Loucy (cell line): ENCODE data around the gene GP1BA.

Experiments used
- H2AFZ ChIP-seq: fragments of 200-600 bp; sonication (generic); 2 replicates; pipeline ENCODE4 v1.6.0; 2016; ENCODE audit warnings: antibody characterized with exemption, mild to moderate bottlenecking, low read length, moderate library complexity
- H3F3A ChIP-seq: fragments of 200-600 bp; 2 replicates; pipeline ENCODE4 v1.6.0; 2016; ENCODE audit warnings: antibody characterized with exemption, low read depth, mild to moderate bottlenecking
- H3K27me3 ChIP-seq: fragments of 200-600 bp; sonication (generic); 2 replicates; pipeline ENCODE4 v1.6.1; 2014; ENCODE audit warnings: low read length, mild to moderate bottlenecking; ENCODE audit not compliant: insufficient read depth, poor library complexity, severe bottlenecking
- H3K36me3 ChIP-seq: fragments of 200-600 bp; sonication (generic); 2 replicates; pipeline ENCODE4 v1.6.1; 2016; ENCODE audit warnings: low read length; ENCODE audit not compliant: insufficient read depth
- H3K4me1 ChIP-seq: fragments of 200-600 bp; sonication (generic); 2 replicates; pipeline ENCODE4 v1.5.1; 2014; ENCODE audit warnings: low read length, mild to moderate bottlenecking; ENCODE audit not compliant: insufficient read depth, poor library complexity, severe bottlenecking
- H3K4me2 ChIP-seq: fragments of 200-600 bp; sonication (generic); 2 replicates; pipeline ENCODE4 v1.6.0; 2014; ENCODE audit warnings: antibody characterized with exemption, low read length, low read depth, mild to moderate bottlenecking; ENCODE audit not compliant: poor library complexity, severe bottlenecking
- H3K4me3 ChIP-seq: fragments of 200-600 bp; sonication (generic); 2 replicates; pipeline ENCODE4 v1.5.1; 2014; ENCODE audit warnings: low read length, mild to moderate bottlenecking, mixed read lengths; ENCODE audit not compliant: poor library complexity, severe bottlenecking
- H3K79me2 ChIP-seq: fragments of 200-600 bp; sonication (generic); 2 replicates; pipeline ENCODE4 v1.6.1; 2014; ENCODE audit warnings: low read length; ENCODE audit not compliant: insufficient read depth
- H3K9ac ChIP-seq: fragments of 200-600 bp; sonication (generic); 2 replicates; pipeline ENCODE4 v1.6.0; 2014; ENCODE audit warnings: mild to moderate bottlenecking, low read depth, low read length, moderate library complexity; ENCODE audit not compliant: poor library complexity, severe bottlenecking
- H3K9me2 ChIP-seq: fragments of 200-600 bp; sonication (generic); replicated peaks from 2 replicates; pipeline ENCODE4 v1.6.1; 2016; ENCODE audit warnings: low read depth, low read length, mixed read lengths
- H3K9me3 ChIP-seq: fragments of 200-600 bp; sonication (generic); 2 replicates; pipeline ENCODE4 v1.6.1; 2014; ENCODE audit warnings: mild to moderate bottlenecking, antibody characterized with exemption, low read length, low read depth; ENCODE audit not compliant: insufficient read depth
- H4K20me1 ChIP-seq: fragments of 200-600 bp; sonication (generic); 2 replicates; pipeline ENCODE4 v1.6.0; 2014; ENCODE audit warnings: antibody characterized with exemption, low read length, mild to moderate bottlenecking; ENCODE audit not compliant: insufficient read depth, poor library complexity, severe bottlenecking
- EZH2phosphoT487 ChIP-seq: fragments of 200-600 bp; IDR thresholded peaks from 2 replicates; pipeline ENCODE4 v1.6.1; 2018; ENCODE audit warnings: antibody characterized with exemption, mild to moderate bottlenecking, moderate library complexity, borderline replicate concordance
- TF ChIP-seq, protein P1 (sequence below): fragments of 200-600 bp; sonication (generic); conservative IDR thresholded peaks from 2 replicates; pipeline ENCODE4 v1.5.1; 2014; ENCODE audit warnings: mild to moderate bottlenecking, antibody characterized with exemption, low read length

Gene GP1BA

DNA sequence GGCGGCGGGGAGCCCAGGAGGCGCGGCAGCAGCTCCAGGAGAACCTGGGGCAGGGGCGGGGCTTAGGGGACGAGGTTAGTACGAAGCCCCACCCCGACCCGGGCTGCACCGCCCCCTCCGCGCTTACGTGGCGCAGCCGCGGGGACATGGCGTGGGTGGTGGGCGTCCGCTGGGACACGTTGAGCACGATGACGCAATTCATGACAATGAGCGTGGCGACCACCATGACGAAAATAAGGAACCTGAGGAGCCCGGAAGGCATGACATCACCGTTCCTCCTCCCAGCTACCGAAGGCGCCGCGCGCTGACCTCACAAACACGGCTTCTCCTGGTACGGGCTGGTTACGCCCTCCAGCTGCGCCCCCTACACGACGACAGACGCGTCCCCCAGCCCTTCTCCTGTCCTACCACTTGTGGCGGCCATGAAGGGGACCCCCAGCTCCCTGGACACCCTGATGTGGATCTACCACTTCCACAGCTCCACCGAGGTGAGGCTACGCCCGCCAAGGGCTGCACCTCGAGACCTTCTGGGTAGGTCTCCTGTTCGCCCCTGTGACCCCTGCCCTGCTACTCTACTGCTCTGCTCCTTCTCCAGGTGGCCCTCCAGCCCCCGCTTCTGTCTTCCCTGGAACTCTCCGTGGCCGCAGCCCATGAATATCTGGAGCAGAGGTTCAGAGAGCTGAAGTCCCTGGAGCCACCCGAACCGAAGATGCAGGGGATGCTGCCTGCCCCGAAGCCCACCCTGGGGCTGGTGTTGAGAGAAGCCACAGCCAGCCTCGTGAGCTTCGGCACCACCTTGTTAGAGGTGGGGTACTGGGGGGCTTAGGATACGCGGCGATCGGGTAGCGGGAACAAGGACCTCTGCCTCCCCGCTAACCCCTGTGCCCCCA lies 32.5 kb upstream of the GP1BA start, which contains the start of gene C17orf107:
Gene C17orf107, plus strand, starts transcription at position 196 of the 890 bp plus-strand sequence. Its CDS starts 227 bp downstream, at position 423.
- Histone ChIP-seq H3K4me2 (no peak within 1 kb of the TSS), H3F3A (no peaks in the 10 kb centered on the region), H3K4me1 (peaks cover 8% of the 10 kb centered on the region), H3K4me3 (no peak within 1 kb of the TSS), H3K9me3 (no peaks in the 10 kb centered on the region), H3K9me2 (no peaks in the 10 kb centered on the region), H3K79me2 (no peaks in the 10 kb centered on the region), H3K9ac (no peak within 1 kb of the TSS), H2AFZ (no peak within 1 kb of the TSS), H3K27me3 (no peaks in the 10 kb centered on the region), H3K36me3 (peaks cover 15% of the 10 kb centered on the region; the same call in 1 of the 2 replicates), H4K20me1 (no peaks in the 10 kb centered on the region)
- TF ChIP-seq, protein P1, sequence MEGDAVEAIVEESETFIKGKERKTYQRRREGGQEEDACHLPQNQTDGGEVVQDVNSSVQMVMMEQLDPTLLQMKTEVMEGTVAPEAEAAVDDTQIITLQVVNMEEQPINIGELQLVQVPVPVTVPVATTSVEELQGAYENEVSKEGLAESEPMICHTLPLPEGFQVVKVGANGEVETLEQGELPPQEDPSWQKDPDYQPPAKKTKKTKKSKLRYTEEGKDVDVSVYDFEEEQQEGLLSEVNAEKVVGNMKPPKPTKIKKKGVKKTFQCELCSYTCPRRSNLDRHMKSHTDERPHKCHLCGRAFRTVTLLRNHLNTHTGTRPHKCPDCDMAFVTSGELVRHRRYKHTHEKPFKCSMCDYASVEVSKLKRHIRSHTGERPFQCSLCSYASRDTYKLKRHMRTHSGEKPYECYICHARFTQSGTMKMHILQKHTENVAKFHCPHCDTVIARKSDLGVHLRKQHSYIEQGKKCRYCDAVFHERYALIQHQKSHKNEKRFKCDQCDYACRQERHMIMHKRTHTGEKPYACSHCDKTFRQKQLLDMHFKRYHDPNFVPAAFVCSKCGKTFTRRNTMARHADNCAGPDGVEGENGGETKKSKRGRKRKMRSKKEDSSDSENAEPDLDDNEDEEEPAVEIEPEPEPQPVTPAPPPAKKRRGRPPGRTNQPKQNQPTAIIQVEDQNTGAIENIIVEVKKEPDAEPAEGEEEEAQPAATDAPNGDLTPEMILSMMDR = no peak
- no peak for TF ChIP-seq EZH2phosphoT487

DNA sequence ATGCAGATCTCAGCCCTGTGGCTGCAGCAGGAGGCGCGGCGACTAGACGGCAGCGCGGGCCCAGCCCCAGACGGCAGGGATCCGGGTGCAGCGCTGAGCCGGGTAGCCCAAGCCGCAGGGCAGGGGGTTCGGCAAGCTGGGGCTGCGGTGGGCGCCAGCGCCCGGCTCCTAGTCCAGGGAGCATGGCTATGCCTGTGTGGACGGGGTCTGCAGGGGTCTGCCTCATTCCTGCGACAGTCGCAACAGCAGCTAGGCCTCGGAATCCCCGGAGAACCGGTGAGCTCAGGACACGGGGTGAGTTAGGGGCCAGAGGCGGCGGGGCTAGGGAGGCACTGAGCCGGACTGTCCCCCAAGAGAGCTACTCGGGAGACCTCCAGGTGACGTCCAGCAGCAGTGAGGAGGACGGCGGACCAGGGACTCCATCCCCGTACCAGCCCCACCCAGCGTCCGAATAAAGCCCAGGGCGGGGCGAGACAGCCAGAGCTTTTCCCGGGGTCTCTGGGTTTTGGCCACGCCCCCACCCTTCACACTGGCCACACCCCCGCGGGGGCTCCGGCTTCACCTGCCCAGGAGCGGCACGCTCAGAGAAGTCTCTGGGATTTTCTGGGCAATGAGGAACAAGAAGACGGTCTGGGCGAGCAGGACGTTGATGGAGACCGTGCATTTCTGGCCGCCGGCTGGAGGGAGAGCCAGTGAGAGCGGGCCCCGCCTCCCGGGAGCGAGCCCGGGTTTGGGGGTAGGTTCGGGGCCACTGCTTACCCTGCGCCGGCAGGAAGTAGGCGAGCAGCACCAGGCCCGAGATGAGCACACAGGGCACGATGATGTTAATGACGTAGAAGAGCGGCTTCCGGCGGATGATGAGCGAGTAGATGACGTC lies 31.6 kb upstream of the GP1BA start:
- no peaks in the 10 kb centered on the region for H3K27me3 ChIP-seq
- H3K4me1 ChIP-seq = peaks cover 8% of the 10 kb centered on the region
- no peak overlapping the region for H3K9ac ChIP-seq
- H3F3A ChIP-seq = no peaks in the 10 kb centered on the region
- no peaks in the 10 kb centered on the region for H3K9me2 ChIP-seq
- H3K4me3 ChIP-seq = no peak overlapping the region
- H3K36me3 ChIP-seq = peaks cover 7% of the 10 kb centered on the region; the same call in 1 of the 2 replicates
- H3K79me2 ChIP-seq = no peaks in the 10 kb centered on the region
- H3K9me3 ChIP-seq = no peaks in the 10 kb centered on the region
- no peaks in the 10 kb centered on the region for H4K20me1 ChIP-seq
- no peak overlapping the region for H3K4me2 ChIP-seq
- no peak overlapping the region for H2AFZ ChIP-seq
- no peak for TF ChIP-seq EZH2phosphoT487
- TF ChIP-seq, protein P1 = no peak

DNA sequence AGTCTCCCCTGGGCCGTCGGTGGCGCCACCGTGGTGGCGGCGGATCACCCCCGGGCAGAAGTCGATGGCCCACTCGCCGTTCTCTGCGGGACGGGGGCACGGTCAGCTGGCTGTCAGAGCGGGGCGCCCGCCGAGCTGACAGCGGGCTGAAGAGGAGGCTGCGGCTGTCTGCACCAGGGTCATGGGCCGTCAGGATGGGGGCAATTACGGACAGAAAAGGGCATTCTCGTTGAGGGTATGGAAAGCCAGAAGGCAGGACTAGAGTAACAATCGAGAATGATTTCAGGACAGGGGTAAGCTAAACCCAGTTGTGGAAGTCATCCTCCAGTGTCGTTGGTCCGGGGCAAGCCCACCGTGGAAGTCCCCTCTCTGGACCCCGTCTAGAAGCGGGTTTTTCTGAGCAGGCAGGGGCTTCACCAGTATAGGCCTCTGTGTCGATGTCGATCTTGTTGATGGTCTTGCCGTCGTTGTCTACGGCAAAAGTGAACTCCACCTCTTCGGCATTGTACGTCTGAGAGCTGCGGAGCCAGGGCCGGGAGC lies 30.9 kb upstream of the GP1BA start:
- Histone ChIP-seq H3K79me2 (no peaks in the 10 kb centered on the region), H2AFZ (no peak overlapping the region), H3K36me3 (peaks cover 6% of the 10 kb centered on the region; the same call in 1 of the 2 replicates), H3K9ac (no peak overlapping the region), H3F3A (no peaks in the 10 kb centered on the region), H3K27me3 (no peaks in the 10 kb centered on the region), H3K4me1 (peaks cover 8% of the 10 kb centered on the region), H3K9me3 (no peaks in the 10 kb centered on the region), H3K4me2 (no peak overlapping the region), H3K4me3 (no peak overlapping the region), H3K9me2 (no peaks in the 10 kb centered on the region), H4K20me1 (no peaks in the 10 kb centered on the region)
- TF ChIP-seq, protein P1 = no peak
- TF ChIP-seq EZH2phosphoT487 = no peak
